Mammary epithelial cell (primary cell): ENCODE measurements around the gene CLSTN1.

Experiments
- EZH2 ChIP-seq: IDR thresholded peaks from 2 replicates; pipeline ENCODE4 v1.6.1; 2012; ENCODE audit warnings: low read length, inconsistent platforms, borderline replicate concordance
- TF ChIP-seq, protein P1 (sequence below), 2 donors: IDR thresholded peaks in 1 of 2; conservative IDR thresholded peaks in 1 of 2; 2 replicates each; pipeline ENCODE4 v1.5.1; 2011 to 2012; ENCODE audit warnings: inconsistent platforms in 2 of 2, low read length in 2 of 2, mild to moderate bottlenecking in 2 of 2, control low read depth in 1 of 2, low read depth in 1 of 2; ENCODE audit not compliant: insufficient read depth in 1 of 2; ENCODE audit errors: extremely low read depth in 1 of 2

DNA sequence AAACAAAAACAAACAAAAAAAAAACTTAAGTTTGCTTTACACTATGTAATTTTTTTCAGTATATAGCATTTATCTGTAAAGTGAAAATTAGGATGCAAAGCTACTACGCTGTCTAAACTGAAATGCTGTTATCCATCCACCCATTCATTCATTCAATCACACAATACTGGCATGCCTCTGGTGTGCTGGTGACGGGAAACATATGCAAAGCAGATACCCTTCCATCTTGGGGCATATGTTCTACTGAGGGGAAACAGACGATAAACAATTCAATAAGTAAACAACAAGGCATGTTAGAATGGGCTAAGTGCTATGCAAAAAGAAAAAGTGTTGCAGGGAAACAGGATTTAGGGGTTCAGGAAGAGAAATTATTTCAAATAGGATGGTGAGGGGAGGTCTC is 3.2 kb downstream of the CLSTN1 start:
- TF ChIP-seq, protein P1, sequence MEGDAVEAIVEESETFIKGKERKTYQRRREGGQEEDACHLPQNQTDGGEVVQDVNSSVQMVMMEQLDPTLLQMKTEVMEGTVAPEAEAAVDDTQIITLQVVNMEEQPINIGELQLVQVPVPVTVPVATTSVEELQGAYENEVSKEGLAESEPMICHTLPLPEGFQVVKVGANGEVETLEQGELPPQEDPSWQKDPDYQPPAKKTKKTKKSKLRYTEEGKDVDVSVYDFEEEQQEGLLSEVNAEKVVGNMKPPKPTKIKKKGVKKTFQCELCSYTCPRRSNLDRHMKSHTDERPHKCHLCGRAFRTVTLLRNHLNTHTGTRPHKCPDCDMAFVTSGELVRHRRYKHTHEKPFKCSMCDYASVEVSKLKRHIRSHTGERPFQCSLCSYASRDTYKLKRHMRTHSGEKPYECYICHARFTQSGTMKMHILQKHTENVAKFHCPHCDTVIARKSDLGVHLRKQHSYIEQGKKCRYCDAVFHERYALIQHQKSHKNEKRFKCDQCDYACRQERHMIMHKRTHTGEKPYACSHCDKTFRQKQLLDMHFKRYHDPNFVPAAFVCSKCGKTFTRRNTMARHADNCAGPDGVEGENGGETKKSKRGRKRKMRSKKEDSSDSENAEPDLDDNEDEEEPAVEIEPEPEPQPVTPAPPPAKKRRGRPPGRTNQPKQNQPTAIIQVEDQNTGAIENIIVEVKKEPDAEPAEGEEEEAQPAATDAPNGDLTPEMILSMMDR (conservative IDR thresholded peaks at IDR 0.05 in 1 of 2, IDR thresholded peaks at IDR 0.05 in 1 of 2; ENCODE audit: extremely low read depth in 1 of 2, insufficient read depth in 1 of 2, low read depth in 1 of 2, low read length in 2 of 2): no peak
- no peak for TF ChIP-seq EZH2
